K562 (cell line): Measurements from ENCODE around the gene MSANTD1. TPM values are rescaled to one million over a fixed set of nuclear protein-coding genes. Genes with fewer than 3 reads are reported as not detected.

Experiments
- ATAC-seq: fragments of 200-7000 bp; cut with Tn5 transposase; 3 replicates; pipeline ENCODE4 v1.9.1; 2020; ENCODE audit warnings: moderate library complexity
- BruUV-seq: library from RNA; stranded (reverse); fragments of 400-500 nt; replicated peaks from 2 replicates; lab custom pipeline; 2021; lab: Mats Ljungman, UMichigan
- CTCF ChIA-PET: fragments of 300-600 bp; formaldehyde crosslinking; extraction: SDS; loops from one replicate; lab custom pipeline; 2021; ENCODE audit warnings: low intra/inter-chr PET ratio; lab: Yijun Ruan, JAX
- POLR2A ChIA-PET: fragments of 300-600, 350-650 bp; sonication (Branson Sonifier 250); formaldehyde crosslinking; extraction: SDS; loops from one replicate; lab custom pipeline; 2021; ENCODE audit warnings: antibody characterized with exemption, inconsistent platforms; lab: Yijun Ruan, JAX
- DNase-seq, 4 experiments: peaks; one replicate each; pipeline versions ENCODE4 v3.0.0 to v3.0.0-alpha.2; 2011 to 2018; ENCODE audit warnings: low spot score in 3 of 4, mixed read lengths in 3 of 4; ENCODE audit errors: extremely low read depth in 1 of 4
- FAIRE-seq: peaks from 2 replicates; lab custom pipeline; 2011; peaks lifted over from hg19 to GRCh38; lab: Jason Lieb, UNC
- H2AFZ ChIP-seq: 2 replicates; pipeline ENCODE4 v1.6.0; 2011; ENCODE audit warnings: low read depth, low read length, control low read depth, inconsistent platforms
- H3K27ac ChIP-seq: fragments of 200-600 bp; 3 replicates; pipeline ENCODE4 v1.8.0; 2011; ENCODE audit warnings: low read depth, mild to moderate bottlenecking, control low read depth, inconsistent platforms, low read length, moderate library complexity, mixed read lengths; ENCODE audit errors: extremely low read depth
- H3K27me3 ChIP-seq, 2 experiments: fragments of 300-600 bp in 1 of 2; 2 replicates in 1 of 2; 3 replicates in 1 of 2; pipeline versions ENCODE4 v1.6.0 to v1.8.0; 2011; ENCODE audit warnings: inconsistent platforms in 2 of 2, low read length in 2 of 2, mild to moderate bottlenecking in 1 of 2, mixed read lengths in 1 of 2, moderate library complexity in 1 of 2; ENCODE audit not compliant: control insufficient read depth in 2 of 2, insufficient read depth in 2 of 2
- H3K36me3 ChIP-seq: fragments of 300-600 bp; 3 replicates; pipeline ENCODE4 v1.8.0; 2011; ENCODE audit warnings: mild to moderate bottlenecking, low read length, inconsistent platforms; ENCODE audit not compliant: control insufficient read depth, insufficient read depth
- H3K4me1 ChIP-seq, 2 experiments: fragments of 200-600 bp in 1 of 2; replicated peaks in 1 of 2; 2 replicates in 1 of 2; 3 replicates in 1 of 2; pipeline versions ENCODE4 v1.5.1 to v1.8.0; 2011; ENCODE audit warnings: inconsistent platforms in 2 of 2, low read length in 2 of 2, mild to moderate bottlenecking in 1 of 2, mixed read lengths in 1 of 2, moderate library complexity in 1 of 2; ENCODE audit not compliant: control insufficient read depth in 2 of 2, insufficient read depth in 2 of 2
- H3K4me2 ChIP-seq: 2 replicates; pipeline ENCODE4 v1.6.1; 2011; ENCODE audit warnings: low read length, control low read depth, inconsistent platforms, mixed read lengths; ENCODE audit not compliant: insufficient read depth
- H3K4me3 ChIP-seq: fragments of 200-600 bp; sonication (generic), shearing (Covaris generic); 2 replicates; pipeline ENCODE4 v1.5.1; 2016; ENCODE audit warnings: control low read depth, inconsistent platforms
- H3K79me2 ChIP-seq: fragments of 200-600 bp; 3 replicates; pipeline ENCODE4 v1.8.0; 2011; ENCODE audit warnings: low read length, inconsistent platforms; ENCODE audit not compliant: control insufficient read depth, insufficient read depth
- H3K9ac ChIP-seq, 2 experiments: 2 replicates each; pipeline versions ENCODE4 v1.6.0 to v1.6.1; 2011; ENCODE audit warnings: low read depth in 2 of 2, low read length in 2 of 2, control low read depth in 1 of 2, inconsistent platforms in 1 of 2, mild to moderate bottlenecking in 1 of 2, mixed read lengths in 1 of 2; ENCODE audit not compliant: insufficient read depth in 1 of 2
- H3K9me1 ChIP-seq: one replicate; pipeline ENCODE4 v1.6.0; 2011; ENCODE audit warnings: inconsistent platforms, mild to moderate bottlenecking, low read length, moderate library complexity; ENCODE audit not compliant: control insufficient read depth, insufficient read depth
- H3K9me3 ChIP-seq: replicated peaks from 2 replicates; pipeline ENCODE4 v1.5.1; 2011; ENCODE audit warnings: low read depth, low read length, inconsistent platforms; ENCODE audit not compliant: control insufficient read depth, insufficient read depth
- H4K20me1 ChIP-seq: replicated peaks from 2 replicates; pipeline ENCODE4 v1.6.1; 2011; ENCODE audit warnings: low read length, inconsistent platforms, mixed read lengths; ENCODE audit not compliant: control insufficient read depth, insufficient read depth
- CEBPZ ChIP-seq: fragments of 150-350 bp; IDR thresholded peaks from 2 replicates; pipeline ENCODE4 v1.6.1; 2014; ENCODE audit warnings: low read depth, mild to moderate bottlenecking, low read length, borderline replicate concordance
- CHD2 ChIP-seq: IDR thresholded peaks from 2 replicates; pipeline ENCODE4 v1.6.1; 2011; ENCODE audit warnings: low read depth, low read length
- MCM3 ChIP-seq: fragments of 450-650 bp; IDR thresholded peaks from 2 replicates; pipeline ENCODE4 v1.6.1; 2016
- SAFB ChIP-seq: fragments of 200-400 bp; formaldehyde crosslinking; IDR thresholded peaks from 2 replicates; pipeline ENCODE4 v1.6.1; 2017; ENCODE audit warnings: low read depth, low read length, borderline replicate concordance
- SMARCA5 ChIP-seq: fragments of 450-650 bp; IDR thresholded peaks from 2 replicates; pipeline ENCODE4 v1.6.1; 2016
- WGBS: fragments of 100-300 bp; shearing (Covaris generic); methylation state at CpG from one replicate; pipeline ENCODE4 v1.1.6; 2016; ENCODE audit warnings: low coverage, mixed read lengths; ENCODE audit not compliant: insufficient coverage; ENCODE audit errors: missing lambda C conversion rate; 5-methylcytosine and 5-hydroxymethylcytosine counted together
- in situ Hi-C: fragments of 300-500 bp; cut with MboI; formaldehyde crosslinking; loops from 4 replicates; pipeline ENCODE4 v1.15.0; 2018; ENCODE audit warnings: inconsistent platforms, mixed read lengths
- intact Hi-C: fragments of 100-400 bp; cut with micrococcal nuclease; formaldehyde crosslinking; loops from 2 replicates; pipeline ENCODE4 v1.14.2; 2022
- polyA plus RNA-seq, 8 experiments: library from polyadenylated mRNA; depleted of rRNA in 4 of 8; stranded (reverse) in 5 of 8; unstranded in 3 of 8; fragments of >200 nt; fragmentation: Nextera tagmentation in 2 of 8; fragmentation: Illumina TruSeq in 1 of 8; extraction: Ambion mirVana in 2 of 8; extraction: Trizol in 1 of 8; gene quantifications; 2 replicates each; pipeline versions ENCODE4 v1.2.1 to v1.2.3, GENCODE V29; 2011 to 2014; ENCODE audit warnings: inconsistent platforms in 1 of 8, missing spikeins in 1 of 8
- total RNA-seq, 7 experiments: library from RNA; depleted of rRNA in 6 of 7; stranded (reverse); fragments of >200 nt in 6 of 7; fragmentation: Illumina TruSeq in 2 of 7; extraction: Trizol in 2 of 7; gene quantifications; 2 replicates each; pipeline versions ENCODE4 v1.2.1 to v1.2.3, GENCODE V29; 2011 to 2021; ENCODE audit warnings: low replicate concordance in 1 of 7

MSANTD1 gene
- total and polyA plus RNA-seq, 9 of the 15 experiments (the other 6 are each of a cell fraction or from before 2014, with no cell fraction given): 0.04 to 0.09 (median 0.07) TPM; not detected in 6

- DNase-seq (no peak), ATAC-seq (no peak), FAIRE-seq (no peak)
- Histone ChIP-seq H3K79me2 (no peaks in the 10 kb centered on the region), H3K36me3 (peaks cover 25% of the 10 kb centered on the region; the same call in 1 of the 3 replicates), H3K27ac (no peak overlapping the region), H3K4me3 (no peak overlapping the region), H3K4me2 (no peak overlapping the region), H3K9me1 (no peaks in the 10 kb centered on the region), H2AFZ (no peak overlapping the region), H3K4me1 (peaks cover 6 to 12% of the 10 kb centered on the region in 2 experiments; a peak in 1 of 5 replicates), H3K27me3 (no peaks in the 10 kb centered on the region), H3K9ac (no peak overlapping the region), H4K20me1 (0 out of 2 replicates have a peak, but pooled peaks cover 2% of the 10 kb centered on the region), H3K9me3 (no peaks in the 10 kb centered on the region)
- ChIA-PET POLR2A (interaction anchor here (0.8 kb wide), 1 partner anchor 8 kb away, joined by 3 read pairs; no protein-coding TSS in a partner anchor), CTCF (no interaction called here)
- TF ChIP-seq CHD2 (no peak), SAFB (no peak), CEBPZ (no peak), MCM3 (no peak), SMARCA5 (no peak)
- BruUV-seq: no TSS peak
- intact Hi-C loops: loop anchor here (10.0 kb wide), 1 partner anchor 125 kb away; no protein-coding TSS in a partner anchor
- 88% methylated on average over 17 of the region's 17 CpGs for WGBS
- in situ Hi-C loops: no loop called here
These were observed 49.1 kb upstream of the MSANTD1 start for GRCh38 chr4:3199653-3200422.
